Stimulated activated CD8-positive, alpha-beta memory T cell treated with anti-CD3 and anti-CD28 coated beads, Interleukin-7, amount 100 ng/mL, for 4 hours (primary cell): ENCODE measurements around the gene ZP2.
A peak's percentile ranks its signal among the peaks of the same experiment; 100 is the strongest.
"Not testable (repeated sequence)": the region's sequence is repeated elsewhere in the genome, so short reads cannot be mapped to it uniquely, and the experiment has no call there.

Source experiments
- DNase-seq, 2 donors: peaks; one replicate each; pipeline ENCODE4 v3.0.0-alpha.2; 2020; ENCODE audit warnings: low read depth in 2 of 2

Gene ZP2

DNA sequence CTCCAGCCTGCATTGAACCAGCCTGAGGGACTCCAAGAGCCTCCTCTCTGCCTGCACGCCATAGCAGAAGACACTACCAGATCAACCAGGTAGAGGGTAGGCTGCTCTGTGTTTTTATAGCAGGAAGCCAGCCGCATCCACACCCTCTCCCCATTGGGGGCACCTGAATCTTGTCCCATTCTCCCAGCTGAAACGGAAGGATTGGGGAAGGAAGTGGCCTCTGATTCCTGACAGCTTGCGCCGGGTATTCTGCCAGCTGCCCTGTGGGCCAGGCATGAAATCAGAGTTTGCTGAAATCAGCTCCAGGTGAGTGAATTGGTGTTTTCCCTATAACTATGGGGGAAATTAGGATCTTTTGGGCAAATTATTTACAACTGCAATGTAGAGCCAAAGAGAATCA lies at the start of gene ZP2:
ZP2 (minus strand) TSS at position 89 of the 400 bp plus-strand sequence; CDS start at position 62, 27 bp downstream.
- DNase-seq = no peak

DNA sequence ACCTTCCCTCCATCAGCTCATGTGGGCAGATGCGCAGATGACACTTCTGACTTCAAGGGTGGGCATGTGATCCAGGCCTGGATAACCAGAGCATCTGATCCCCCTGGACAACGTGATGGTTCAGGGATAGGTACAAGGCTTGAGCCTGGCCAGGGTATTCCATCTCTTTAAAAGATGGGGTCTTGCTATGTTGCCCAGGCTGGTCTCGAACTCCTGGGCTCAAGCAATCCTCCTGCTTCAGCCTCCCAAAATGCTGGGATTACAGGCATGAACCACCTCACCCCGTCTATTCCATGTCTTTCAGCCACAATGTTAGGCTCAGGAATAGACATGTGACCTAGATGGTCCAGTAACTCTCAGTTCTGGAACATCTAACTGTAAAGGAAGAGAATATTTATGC lies 45.9 kb upstream of the ZP2 start:
- no peak for DNase-seq

DNA sequence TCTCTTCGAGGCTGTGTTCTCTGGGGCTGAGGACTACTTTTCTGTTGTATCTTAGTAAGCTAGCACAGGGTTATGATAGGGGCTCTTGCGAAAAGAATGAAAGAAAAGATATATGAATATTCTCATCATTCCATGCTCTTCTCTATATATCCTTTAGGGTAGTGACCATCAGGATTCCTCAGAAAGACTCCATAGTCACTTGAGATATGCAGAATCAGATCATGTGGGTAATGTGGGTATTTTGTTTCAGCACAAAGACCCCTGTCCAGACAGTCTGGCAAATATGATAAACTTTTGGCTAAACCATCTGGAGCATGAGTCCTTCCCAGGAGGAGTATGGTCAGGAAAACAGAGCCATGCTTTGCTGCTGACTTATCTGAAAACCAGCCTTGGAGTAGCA lies 45.3 kb upstream of the ZP2 start:
- DNase-seq = no peak

DNA sequence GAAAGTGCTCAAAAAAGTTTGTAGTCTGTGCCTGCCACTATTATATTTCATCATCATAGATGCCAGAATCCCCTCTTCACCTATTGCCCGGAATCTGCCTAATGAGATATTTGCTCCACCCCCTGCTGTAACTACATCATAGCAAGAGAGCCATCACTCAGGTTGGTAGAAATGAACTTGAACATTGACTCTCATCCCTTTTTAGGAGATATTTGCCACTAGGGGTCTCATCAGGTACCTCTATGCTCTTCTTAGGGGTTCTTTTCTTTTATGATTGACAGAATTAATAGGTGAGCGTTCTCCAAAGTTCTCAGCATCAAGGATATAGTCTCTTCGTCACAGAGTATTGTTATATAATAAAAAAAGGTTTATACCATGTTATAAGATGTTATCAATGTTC lies 42.1 kb upstream of the ZP2 start:
- DNase-seq = no peak

DNA sequence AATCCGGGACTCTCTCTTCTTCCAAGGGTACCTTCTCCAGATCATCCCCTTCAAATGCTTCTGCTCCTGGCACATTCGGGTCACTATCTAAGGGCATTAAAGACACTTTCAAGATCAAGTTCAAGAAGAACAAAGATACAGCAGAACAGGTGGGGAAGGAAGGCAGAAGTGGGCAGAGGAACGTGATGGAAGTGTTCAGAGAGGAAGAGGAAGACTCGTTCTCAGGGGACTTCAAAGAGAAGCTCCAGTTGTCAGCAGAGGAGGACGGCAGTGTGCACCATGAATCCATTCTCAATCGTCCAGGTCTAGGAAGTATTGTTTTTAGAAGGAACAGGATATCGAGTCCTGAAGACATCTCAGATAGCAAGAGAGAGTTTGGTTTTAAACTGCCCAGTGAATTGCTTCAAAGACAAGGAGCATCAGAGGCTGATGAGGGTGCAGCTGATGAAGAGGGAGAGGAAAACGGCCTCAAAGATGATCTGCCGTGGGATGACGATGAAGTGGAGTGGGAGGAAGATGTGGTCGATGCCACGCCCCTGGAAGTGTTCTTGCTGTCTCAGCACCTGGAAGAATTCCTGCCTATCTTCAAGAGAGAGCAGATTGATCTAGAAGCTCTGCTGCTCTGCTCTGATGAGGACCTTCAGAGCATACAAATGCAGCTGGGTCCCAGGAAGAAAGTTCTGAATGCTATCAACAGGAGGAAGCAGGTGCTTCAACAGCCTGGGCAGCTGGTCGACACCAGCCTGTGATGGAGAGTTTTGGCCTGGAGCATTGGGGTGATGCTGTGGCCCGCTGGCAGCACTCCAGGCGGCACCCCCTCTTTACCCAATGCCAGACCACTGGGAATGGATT lies 38.9 kb upstream of the ZP2 start:
- no peak for DNase-seq

DNA sequence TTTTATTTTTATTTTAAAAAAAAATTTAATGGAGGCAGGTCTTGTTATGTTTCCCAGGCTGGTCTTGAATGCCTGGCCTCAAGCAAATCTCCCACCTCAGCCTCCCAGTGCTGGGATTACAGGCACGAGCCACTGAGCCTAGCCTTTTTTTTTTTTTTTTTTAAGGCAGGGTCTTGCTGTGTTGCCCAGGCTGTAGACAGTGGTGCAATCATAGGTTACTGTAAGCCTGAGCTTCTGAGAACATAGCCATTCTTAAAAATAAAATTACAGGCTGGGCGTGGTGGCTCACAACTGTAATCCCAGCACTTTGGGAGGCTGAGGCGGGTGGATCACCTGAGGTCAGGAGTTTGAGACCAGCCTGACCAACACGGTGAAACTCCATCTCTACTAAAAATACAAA lies 36.8 kb upstream of the ZP2 start:
- not testable (repeated sequence) for DNase-seq

DNA sequence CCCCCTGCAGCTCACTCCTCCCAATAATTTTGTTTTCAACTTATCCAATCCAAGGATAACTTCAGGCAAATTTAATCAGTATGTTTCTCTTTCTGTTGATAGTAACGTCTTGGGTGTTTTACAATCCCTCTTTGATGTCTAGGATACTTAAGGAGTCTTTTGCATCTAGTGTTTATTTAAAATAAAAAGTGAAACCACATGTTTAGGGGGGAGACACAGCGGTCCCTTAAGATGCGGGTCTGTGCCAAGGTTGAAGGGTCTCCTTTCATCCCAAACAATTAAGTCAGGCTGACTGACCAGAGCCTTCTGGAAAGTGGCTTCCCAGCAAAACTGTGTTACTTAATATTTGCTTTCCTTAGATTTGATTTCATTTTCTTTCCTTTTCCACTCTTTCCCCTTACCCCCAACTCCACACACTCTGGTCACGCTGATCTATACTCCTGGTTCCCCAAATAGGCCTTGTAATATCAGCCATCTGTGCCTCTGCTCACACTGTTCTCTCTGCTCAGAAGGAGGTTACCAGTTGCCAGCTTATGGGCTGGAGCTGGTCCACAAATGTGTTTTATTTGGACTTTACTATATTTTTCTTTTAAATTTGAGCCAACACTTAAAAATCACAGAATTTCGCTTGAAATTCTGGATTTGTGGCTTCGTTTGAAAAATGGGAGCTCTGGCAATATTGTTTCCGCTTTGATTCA lies 33.3 kb upstream of the ZP2 start:
- no peak for DNase-seq

DNA sequence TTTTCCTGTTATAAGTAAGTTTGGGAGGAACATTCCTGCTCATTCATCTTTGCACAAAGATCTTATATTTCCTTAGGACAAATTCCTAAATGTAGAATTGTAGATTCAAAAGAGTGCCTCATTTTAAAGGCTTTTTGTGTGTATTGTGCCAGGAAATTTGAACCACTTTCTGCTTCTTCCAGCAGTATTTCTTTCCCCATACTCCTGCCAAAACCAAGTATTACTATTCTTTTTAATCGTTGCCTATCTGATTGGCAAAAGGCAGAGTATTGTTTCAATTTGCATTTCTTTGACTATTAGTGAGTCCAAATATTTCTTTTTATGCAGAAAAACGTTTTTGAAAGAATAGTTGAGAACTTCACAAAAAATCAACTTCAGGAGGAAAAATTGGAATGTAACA lies 31.4 kb upstream of the ZP2 start:
- DNase-seq = no peak

DNA sequence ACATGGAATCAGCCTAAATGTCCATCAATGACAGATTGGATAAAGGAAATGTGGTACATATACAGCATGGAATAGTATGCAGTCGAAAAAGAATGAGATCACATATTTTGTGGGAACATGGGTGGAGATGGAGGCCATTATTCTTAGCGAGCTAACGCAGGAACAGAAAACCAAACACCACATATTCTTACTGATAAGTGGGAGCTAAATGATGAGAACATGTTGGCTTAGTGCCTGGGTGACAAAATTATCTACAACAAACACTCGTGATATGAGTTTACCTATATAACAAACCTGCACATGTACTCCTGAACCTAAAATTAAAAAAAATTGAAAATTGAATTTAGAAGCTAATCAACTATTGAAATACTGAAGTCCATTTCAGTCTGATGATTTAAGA lies 28.3 kb upstream of the ZP2 start:
- no peak for DNase-seq

DNA sequence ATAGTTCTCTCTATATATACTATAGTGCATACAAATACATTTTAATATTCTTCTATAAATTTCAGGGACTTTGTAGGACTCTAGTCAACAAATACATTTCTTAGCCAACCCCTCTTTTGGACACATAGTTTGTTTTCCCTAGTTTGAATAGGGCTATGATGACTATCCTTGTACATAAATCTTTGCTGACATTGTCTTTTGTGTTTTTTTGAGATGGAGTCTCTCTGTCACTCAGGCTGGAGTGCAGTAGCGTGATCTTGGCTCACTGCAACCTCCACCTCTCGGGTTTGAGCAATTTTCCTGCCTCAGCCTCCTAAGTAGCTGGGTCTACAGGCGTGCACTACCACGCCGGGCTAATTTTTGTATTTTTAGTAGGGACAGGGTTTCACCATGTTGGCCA lies 25.5 kb upstream of the ZP2 start:
- DNase-seq = no peak

DNA sequence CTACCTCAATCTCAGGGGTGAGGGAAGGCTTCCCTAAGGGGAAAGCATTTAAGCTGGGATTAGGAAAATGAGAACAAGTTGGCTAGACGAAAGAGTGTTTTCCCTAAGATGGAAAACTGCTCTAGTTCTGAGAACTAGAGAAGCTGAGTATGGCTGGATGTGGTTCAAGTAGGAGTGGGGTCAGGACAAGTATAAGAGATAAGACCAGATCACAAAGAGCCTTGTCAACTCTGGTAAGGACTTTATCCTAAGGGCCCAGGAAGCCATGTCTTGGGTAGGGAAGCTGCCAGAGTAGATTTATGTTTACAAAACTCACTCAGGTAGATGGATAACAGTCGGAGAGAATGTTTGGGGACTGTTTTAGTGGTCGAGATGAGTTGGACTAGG lies 23.8 kb upstream of the ZP2 start:
- DNase-seq = no peak

DNA sequence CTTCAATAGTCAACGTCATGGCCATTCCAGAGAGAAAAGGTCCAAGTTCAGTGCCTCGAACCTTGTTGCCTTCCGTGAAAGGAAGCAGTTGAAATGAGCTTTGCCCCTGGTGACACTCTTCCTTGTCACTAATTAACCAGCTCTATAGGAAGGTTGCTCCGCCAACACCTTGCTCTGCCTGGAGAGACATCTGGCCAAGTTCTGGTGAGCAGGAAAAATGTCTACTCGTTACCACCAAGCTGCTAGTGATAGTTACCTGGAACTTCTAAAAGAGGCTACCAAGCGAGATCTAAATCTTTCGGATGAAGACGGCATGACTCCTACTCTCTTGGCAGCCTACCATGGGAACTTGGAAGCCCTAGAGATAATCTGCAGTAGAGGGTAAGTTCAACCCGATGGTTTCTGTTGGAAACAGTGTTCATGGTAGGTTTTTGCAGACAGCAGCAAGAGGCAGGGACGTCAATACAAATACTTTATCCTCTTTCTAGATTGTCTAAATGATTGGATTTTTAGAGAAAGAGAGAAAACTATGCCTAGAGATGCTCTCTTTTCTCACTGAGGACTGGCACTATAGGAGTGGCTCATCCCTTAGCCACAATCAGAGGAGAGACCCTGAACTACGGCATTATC lies 22.3 kb upstream of the ZP2 start, which contains the start of gene ANKS4B:
ANKS4B (plus strand) TSS at position 179 of the 630 bp plus-strand sequence; CDS start at position 218, 39 bp downstream.
- DNase-seq = no peak

DNA sequence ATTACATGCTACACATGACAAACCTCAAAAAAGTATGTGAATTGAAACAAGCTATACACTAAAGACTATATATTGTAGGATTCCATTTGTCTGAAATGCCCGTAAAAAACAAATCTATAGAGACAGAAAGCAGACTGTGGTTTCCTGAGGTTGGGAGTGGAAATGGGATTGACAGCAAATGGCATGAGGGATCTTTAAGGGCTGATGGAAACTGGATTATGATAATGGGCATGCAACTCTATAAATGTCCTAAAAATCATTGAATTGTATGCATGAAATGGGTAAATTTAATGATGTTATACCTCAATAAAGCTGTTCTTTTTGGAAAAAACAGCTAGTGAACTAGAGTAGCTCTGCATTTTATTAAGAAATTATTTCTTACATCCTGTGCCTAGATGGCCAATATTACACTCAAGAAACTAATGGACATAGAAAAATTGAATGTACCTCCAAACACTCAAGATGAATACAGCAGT lies 21.7 kb upstream of the ZP2 start:
- DNase-seq = no peak

DNA sequence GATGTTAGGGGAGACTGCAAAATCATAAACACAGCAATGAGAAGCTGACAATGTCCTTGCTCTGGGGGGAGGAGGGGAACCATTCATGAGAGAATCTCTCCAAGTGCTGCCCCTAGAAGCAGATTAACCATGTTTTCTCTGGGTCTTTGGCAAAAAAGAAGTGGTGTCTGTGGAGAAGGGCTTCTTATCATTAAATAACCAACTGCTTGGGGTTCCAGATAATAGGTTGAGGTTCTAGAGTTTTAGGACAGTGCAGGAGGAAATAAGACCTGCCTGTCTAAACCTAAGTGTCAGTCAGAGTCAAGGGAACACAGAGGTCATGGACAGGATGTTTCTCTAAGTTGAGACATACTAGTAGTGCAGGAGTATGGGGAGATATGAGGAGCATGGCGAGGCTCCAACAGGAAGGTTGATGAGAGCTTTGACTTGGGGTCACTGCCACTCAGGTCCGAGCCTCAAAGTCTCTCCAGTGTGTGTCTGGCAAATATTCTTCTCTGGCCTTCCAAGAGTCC lies 17.0 kb upstream of the ZP2 start:
- DNase-seq = no peak

DNA sequence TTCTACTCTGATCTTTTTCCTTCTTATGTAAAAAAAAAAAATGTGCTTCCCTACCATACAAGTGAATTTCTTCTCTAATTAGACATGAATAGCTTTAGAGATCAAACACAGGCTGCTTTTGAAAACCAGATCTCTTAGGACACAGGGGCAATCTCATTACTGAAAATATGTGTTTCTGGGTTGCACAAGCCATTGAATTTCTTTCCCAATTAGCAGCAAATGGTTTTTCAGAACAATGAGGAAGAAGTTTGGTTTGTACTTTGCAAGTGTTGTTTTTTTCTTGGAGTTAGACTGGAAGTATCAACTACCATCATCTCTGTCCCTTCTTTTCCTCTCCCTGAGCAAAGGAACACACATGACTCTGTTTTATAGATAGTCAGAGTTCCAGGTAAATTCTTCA lies 16.5 kb upstream of the ZP2 start:
- DNase-seq = no peak

DNA sequence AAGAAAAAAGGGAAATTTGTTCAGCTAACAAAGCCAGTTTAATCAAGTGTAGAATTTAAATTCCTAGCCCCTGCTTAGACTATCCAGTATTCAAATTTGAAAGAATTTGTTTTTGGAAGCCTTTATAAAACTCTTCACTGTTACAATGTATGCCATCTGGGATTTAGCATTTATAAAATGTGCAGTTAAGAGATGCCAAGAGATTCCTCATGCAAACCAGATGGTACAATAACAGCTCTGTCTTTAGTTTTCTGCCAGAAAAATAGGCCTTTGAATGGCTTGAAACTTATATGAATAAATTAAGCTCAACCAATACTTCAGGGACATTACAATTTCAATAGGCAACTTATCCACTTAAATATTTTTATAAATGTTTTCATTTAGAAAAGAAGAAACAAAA lies 15.4 kb upstream of the ZP2 start:
- no peak for DNase-seq

DNA sequence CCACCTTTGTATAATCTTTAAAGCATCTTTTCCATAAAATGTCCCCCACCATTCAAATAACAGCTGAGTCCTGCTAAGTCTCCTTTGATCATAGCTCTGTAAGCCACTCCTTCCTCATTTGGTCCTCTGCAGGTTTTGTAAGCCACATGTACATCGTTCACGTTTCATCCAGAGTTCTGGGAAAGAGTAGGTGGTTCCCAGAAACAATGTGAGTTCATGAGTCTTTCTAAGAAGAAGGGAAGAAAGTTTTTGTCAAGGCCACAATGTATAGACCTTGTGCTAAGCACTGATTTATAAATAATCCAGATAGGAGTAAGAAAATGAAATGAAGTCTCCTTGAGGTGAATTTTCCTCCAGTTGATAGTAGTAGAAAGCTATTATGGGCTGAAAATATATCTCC lies 13.4 kb upstream of the ZP2 start:
- DNase-seq = peak in 1 of 2 donors; percentile 6

DNA sequence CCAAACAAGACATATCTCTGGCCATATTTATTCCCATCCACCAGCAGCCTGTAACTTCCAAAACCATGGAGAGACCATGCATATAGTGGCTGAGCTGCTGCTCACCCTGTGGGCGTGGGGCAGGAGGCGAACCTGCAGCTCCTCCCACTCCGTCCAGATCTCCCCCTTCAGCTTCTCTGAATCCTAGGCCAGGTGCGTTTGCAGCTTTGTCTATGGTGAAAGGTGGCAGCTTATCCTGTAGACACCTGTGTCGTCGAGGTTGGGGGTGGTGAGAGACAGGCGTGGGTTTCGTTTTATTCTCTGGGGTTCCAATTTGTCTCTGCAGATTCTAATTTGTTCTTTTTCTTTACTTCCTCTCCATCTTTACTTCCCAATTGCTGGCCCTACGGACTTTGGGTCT lies 12.4 kb upstream of the ZP2 start:
- DNase-seq = no peak

DNA sequence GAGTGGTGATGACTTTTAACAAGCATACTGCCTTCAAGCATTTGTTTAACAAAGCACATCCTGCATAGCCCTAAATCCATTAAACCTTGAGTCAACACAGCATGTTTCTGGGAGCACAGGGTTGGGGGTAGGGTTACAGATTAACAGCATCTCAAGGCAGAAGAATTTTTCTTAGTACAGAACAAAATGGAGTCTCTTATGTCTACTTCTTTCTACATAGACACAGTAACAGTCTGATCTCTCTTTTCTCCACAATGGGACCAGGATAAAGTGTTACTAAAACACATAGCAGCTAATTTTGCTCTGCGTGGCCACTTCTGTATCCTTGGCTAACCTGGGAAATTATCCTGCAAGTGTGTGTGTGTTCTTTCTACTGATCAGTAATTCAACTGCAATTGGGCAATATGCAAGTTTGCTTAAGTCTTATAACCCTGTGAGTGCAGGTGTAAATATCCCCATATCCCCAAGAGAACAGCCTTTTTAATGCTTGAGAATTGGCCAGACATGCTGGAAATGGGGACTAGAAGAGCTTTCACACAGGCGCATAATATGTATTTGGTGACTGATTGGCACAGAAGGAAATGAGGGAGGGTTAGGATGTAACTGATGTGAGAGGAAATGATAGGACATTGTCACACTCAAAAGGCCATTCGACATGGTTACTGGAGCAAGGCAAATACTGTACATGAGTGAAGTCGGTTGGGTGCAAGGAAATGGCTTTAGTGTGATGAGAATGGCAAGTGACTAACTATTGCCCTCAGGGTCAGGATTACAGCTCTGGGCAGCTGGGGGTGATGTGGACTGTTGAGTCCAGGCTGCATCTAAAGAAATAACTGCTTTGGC lies 11.3 kb upstream of the ZP2 start:
- no peak for DNase-seq

DNA sequence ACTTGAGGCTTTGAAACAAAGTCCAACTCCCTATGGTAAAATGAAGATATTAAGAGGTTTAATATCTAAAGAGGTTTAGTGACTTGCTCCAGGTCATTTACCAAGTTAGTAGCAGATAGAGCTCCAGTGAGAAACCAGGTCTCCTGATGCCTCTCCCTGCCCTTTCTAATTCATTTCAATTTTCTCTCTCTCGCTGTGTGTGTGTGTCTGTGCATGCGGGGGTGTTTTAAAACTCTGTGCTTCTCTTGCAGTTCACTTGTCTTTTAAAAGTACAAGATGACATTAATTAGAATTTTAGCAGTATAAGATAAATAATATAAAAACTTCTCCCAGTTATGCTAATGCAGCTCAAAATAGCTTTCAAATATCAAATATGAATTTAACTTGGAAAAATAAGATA lies 8.2 kb upstream of the ZP2 start:
- no peak for DNase-seq

DNA sequence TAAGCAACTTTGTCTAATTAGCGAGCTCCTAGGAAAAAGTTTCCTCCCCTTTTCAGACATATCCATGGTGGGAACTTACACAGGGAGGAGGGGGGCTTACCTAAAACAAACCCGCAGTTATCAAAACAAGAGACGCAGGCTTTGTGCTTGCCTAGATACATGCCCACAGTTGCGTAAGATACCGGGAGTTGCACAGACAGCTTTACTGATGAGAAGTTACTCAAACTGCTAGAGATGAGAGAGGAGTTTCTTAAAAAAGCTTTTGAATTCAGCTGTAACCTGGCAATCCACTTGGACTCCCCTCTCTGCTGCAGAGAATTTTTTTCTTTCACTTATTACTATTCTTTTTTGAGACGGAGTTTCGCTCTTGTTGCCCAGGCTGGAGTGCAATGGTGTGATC lies 6.8 kb upstream of the ZP2 start:
- DNase-seq = no peak

DNA sequence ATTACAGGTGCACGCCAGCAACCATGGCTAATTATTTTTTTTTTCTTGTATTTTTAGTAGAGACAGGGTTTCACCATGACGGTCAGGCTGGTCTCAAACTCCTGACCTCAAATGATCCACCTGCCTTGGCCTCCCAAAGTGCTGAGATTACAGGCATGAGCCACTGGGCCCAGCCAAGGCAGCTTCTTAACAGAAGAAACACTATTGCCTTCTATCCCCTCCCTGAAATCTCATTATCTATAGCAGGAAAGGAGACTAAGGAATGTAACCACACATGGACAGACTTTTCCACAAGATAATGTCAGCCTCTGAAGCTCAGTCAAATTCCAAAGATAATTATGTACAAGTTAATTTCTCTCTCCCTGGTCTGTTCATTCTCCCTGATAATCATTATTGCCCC lies 5.7 kb upstream of the ZP2 start:
- DNase-seq = no peak
